HEK293 (cell line): ENCODE measurements around the gene MYLK3.

Experiments used
- CTCF ChIA-PET: fragments of 350-600 bp; formaldehyde crosslinking; extraction: SDS; loops from one replicate; lab custom pipeline; 2021; ENCODE audit warnings: antibody characterized with exemption; lab: Yijun Ruan, JAX
- POLR2A ChIA-PET: fragments of 300-600 bp; formaldehyde crosslinking; extraction: SDS; loops from one replicate; lab custom pipeline; 2020; ENCODE audit warnings: antibody characterized with exemption, inconsistent platforms; lab: Yijun Ruan, JAX
- H3K27ac ChIP-seq: fragments of 200-500 bp; sonication (Bioruptor generic); 2 replicates; pipeline ENCODE4 v1.5.1; 2014; ENCODE audit warnings: low read depth, low read length, control low read depth, inconsistent platforms; ENCODE audit errors: extremely low read depth
- H3K36me3 ChIP-seq, 2 experiments: fragments of 200-500 bp in 1 of 2; sonication (Bioruptor generic) in 1 of 2; 1 replicate in 1 of 2; 2 replicates in 1 of 2; pipeline ENCODE4 v1.5.1; 2014 to 2017; ENCODE audit warnings: inconsistent platforms in 2 of 2, low read length in 2 of 2; ENCODE audit not compliant: control insufficient read depth in 2 of 2, insufficient read depth in 1 of 2
- H3K4me1 ChIP-seq: fragments of 200-500 bp; sonication (Bioruptor generic); 2 replicates; pipeline ENCODE4 v1.5.1; 2014; ENCODE audit warnings: mild to moderate bottlenecking, low read length, inconsistent platforms; ENCODE audit not compliant: control insufficient read depth, insufficient read depth
- H3K4me3 ChIP-seq: 2 replicates; pipeline ENCODE4 v1.5.1; 2011; ENCODE audit warnings: low read depth, mild to moderate bottlenecking, control low read depth, low read length, moderate library complexity
- H3K9me3 ChIP-seq: fragments of 200-500 bp; sonication (Bioruptor generic); 2 replicates; pipeline ENCODE4 v1.5.1; 2014; ENCODE audit warnings: low read depth, low read length, inconsistent platforms; ENCODE audit not compliant: control insufficient read depth, insufficient read depth
- GFI1B ChIP-seq: fragments of 450-650 bp; formaldehyde crosslinking; IDR thresholded peaks from 2 replicates; pipeline ENCODE4 v1.5.1; 2016; ENCODE audit warnings: missing biosample characterization, missing genetic modification characterization
- KLF7 ChIP-seq: fragments of 450-650 bp; formaldehyde crosslinking; IDR thresholded peaks from 2 replicates; pipeline ENCODE4 v1.5.1; 2016; ENCODE audit warnings: missing biosample characterization, missing genetic modification characterization, borderline replicate concordance
- PRDM1 ChIP-seq: fragments of 450-650 bp; formaldehyde crosslinking; IDR thresholded peaks from 2 replicates; pipeline ENCODE4; 2016; ENCODE audit warnings: missing biosample characterization, missing genetic modification characterization
- PRDM4 ChIP-seq: fragments of 450-650 bp; formaldehyde crosslinking; IDR thresholded peaks from 2 replicates; pipeline ENCODE4 v1.5.1; 2017; ENCODE audit warnings: missing biosample characterization, missing genetic modification characterization
- RBAK ChIP-seq: fragments of 450-650 bp; formaldehyde crosslinking; IDR thresholded peaks from 2 replicates; pipeline ENCODE4 v1.5.1; 2016; ENCODE audit warnings: missing biosample characterization, missing genetic modification characterization
- ZBTB11 ChIP-seq: fragments of 450-650 bp; formaldehyde crosslinking; conservative IDR thresholded peaks from 2 replicates; pipeline ENCODE4 v1.5.1; 2016; ENCODE audit warnings: low read depth, missing biosample characterization, missing genetic modification characterization
- ZBTB26 ChIP-seq: fragments of 450-650 bp; formaldehyde crosslinking; optimal IDR thresholded peaks from 2 replicates; pipeline ENCODE3; 2016; ENCODE audit warnings: missing biosample characterization, mild to moderate bottlenecking, missing genetic modification characterization
- ZEB2 ChIP-seq: fragments of 450-650 bp; formaldehyde crosslinking; IDR thresholded peaks from 2 replicates; pipeline ENCODE4 v1.5.1; 2016; ENCODE audit warnings: missing biosample characterization, missing genetic modification characterization
- ZFP3 ChIP-seq: fragments of 450-650 bp; formaldehyde crosslinking; IDR thresholded peaks from 2 replicates; pipeline ENCODE4 v1.5.1; 2016; ENCODE audit warnings: low read depth, missing biosample characterization, missing genetic modification characterization
- ZFP41 ChIP-seq: fragments of 450-650 bp; formaldehyde crosslinking; IDR thresholded peaks from 2 replicates; pipeline ENCODE4 v1.5.1; 2016; ENCODE audit warnings: missing biosample characterization, missing genetic modification characterization, borderline replicate concordance
- ZNF175 ChIP-seq: fragments of 450-650 bp; formaldehyde crosslinking; IDR thresholded peaks from 2 replicates; pipeline ENCODE4 v1.5.1; 2016; ENCODE audit warnings: missing biosample characterization, missing genetic modification characterization
- ZNF266 ChIP-seq: fragments of 450-650 bp; formaldehyde crosslinking; IDR thresholded peaks from 2 replicates; pipeline ENCODE4 v1.5.1; 2016; ENCODE audit warnings: missing biosample characterization, missing genetic modification characterization, low read depth
- ZNF302 ChIP-seq: fragments of 450-650 bp; formaldehyde crosslinking; IDR thresholded peaks from 2 replicates; pipeline ENCODE4 v1.5.1; 2016; ENCODE audit warnings: missing biosample characterization, missing genetic modification characterization, low read depth
- ZNF341 ChIP-seq: fragments of 450-650 bp; formaldehyde crosslinking; IDR thresholded peaks from 2 replicates; pipeline ENCODE4; 2016; ENCODE audit warnings: low read depth, missing biosample characterization, missing genetic modification characterization
- ZNF350 ChIP-seq: fragments of 450-650 bp; formaldehyde crosslinking; IDR thresholded peaks from 2 replicates; pipeline ENCODE4 v1.5.0; 2017; ENCODE audit warnings: missing biosample characterization, mild to moderate bottlenecking, missing genetic modification characterization
- ZNF530 ChIP-seq: fragments of 450-650 bp; formaldehyde crosslinking; IDR thresholded peaks from 2 replicates; pipeline ENCODE4 v1.5.1; 2016; ENCODE audit warnings: low read depth, missing biosample characterization, missing genetic modification characterization
- ZNF558 ChIP-seq: fragments of 450-650 bp; formaldehyde crosslinking; IDR thresholded peaks from 2 replicates; pipeline ENCODE4 v1.5.1; 2016; ENCODE audit warnings: missing biosample characterization, missing genetic modification characterization
- ZNF561 ChIP-seq: fragments of 450-650 bp; IDR thresholded peaks from 2 replicates; pipeline ENCODE4 v1.5.1; 2018; ENCODE audit warnings: missing biosample characterization, missing genetic modification characterization, borderline replicate concordance
- ZNF621 ChIP-seq: fragments of 450-650 bp; formaldehyde crosslinking; IDR thresholded peaks from 2 replicates; pipeline ENCODE4 v1.5.1; 2017; ENCODE audit warnings: missing biosample characterization, missing genetic modification characterization
- ZNF654 ChIP-seq: fragments of 450-650 bp; formaldehyde crosslinking; IDR thresholded peaks from 2 replicates; pipeline ENCODE4 v1.5.1; 2016; ENCODE audit warnings: low read depth, missing biosample characterization, missing genetic modification characterization
- ZNF660 ChIP-seq: fragments of 450-650 bp; IDR thresholded peaks from 2 replicates; pipeline ENCODE4 v1.5.1; 2018; ENCODE audit warnings: missing biosample characterization, mild to moderate bottlenecking, missing genetic modification characterization
- ZNF701 ChIP-seq: fragments of 450-650 bp; formaldehyde crosslinking; IDR thresholded peaks from 2 replicates; pipeline ENCODE4 v1.5.1; 2016; ENCODE audit warnings: missing biosample characterization, missing genetic modification characterization
- ZNF777 ChIP-seq: fragments of 450-650 bp; formaldehyde crosslinking; IDR thresholded peaks from 2 replicates; pipeline ENCODE4 v1.5.1; 2017; ENCODE audit warnings: missing biosample characterization, missing genetic modification characterization, borderline replicate concordance
- ZSCAN5A ChIP-seq: fragments of 450-650 bp; formaldehyde crosslinking; IDR thresholded peaks from 2 replicates; pipeline ENCODE4 v1.5.1; 2016; ENCODE audit warnings: missing biosample characterization, missing genetic modification characterization

The MYLK3 gene

GRCh38 chr16:46689365-46690280 is 58.5 kb downstream of the MYLK3 start, which contains the start of gene ORC6 (continued):
- no peak for TF ChIP-seq ZNF266 (tag by site-specific recombination)
- TF ChIP-seq ZSCAN5A (tag by site-specific recombination) = no peak
- peak; percentile 19; the same call in 1 of the 2 replicates for TF ChIP-seq ZNF654 (tag by site-specific recombination)
- peak; percentile 82 for TF ChIP-seq ZBTB26
- no peak for TF ChIP-seq PRDM4 (tag by site-specific recombination)
- TF ChIP-seq ZNF530 (tag by site-specific recombination) = no peak
- no peak for TF ChIP-seq ZNF777 (tag by site-specific recombination)
- TF ChIP-seq ZFP41 (tag by site-specific recombination) = no peak
- TF ChIP-seq ZNF558 (tag by site-specific recombination) = no peak
- no peak for TF ChIP-seq GFI1B (tag by site-specific recombination)
- no peak for TF ChIP-seq ZNF175 (tag by site-specific recombination)
- TF ChIP-seq ZNF350 (tag by site-specific recombination) = no peak
- TF ChIP-seq ZNF302 (tag by site-specific recombination) = no peak
- TF ChIP-seq KLF7 (tag by site-specific recombination) = no peak
- TF ChIP-seq PRDM1 (tag by site-specific recombination) = 0 out of 2 replicates have a peak, but pooled peaks have one; percentile 42

- Histone ChIP-seq H3K36me3 (peaks cover 11 to 31% of the 10 kb centered on the region in 2 experiments), H3K4me1 (peaks cover 6% of the 10 kb centered on the region), H3K27ac (peak within 1 kb of the TSS; percentile 81), H3K9me3 (no peaks in the 10 kb centered on the region), H3K4me3 (peak within 1 kb of the TSS; percentile 95)
- ChIA-PET CTCF (interaction anchor here (3.7 kb wide), 1 partner anchor 15 kb away, joined by 21 read pairs; no protein-coding TSS in a partner anchor), POLR2A (interaction anchor here (0.5 to 1.7 kb wide), 8 partner anchors 11 to 142 kb away, joined by 3 to 5 read pairs (median 4); partner anchors contain the start of gene C16orf87)
- TF ChIP-seq ZNF701 (tag by site-specific recombination) (no peak), ZNF621 (no peak), ZNF660 (peak; percentile 46; the same call in 1 of the 2 replicates), RBAK (tag by site-specific recombination) (no peak), ZNF561 (peak; percentile 76; the same call in 1 of the 2 replicates), ZNF341 (tag by site-specific recombination) (peak; percentile 84), ZEB2 (tag by site-specific recombination) (no peak), ZBTB11 (no peak), ZFP3 (no peak)
Measured at GRCh38 chr16:46688654-46689364, 59.3 kb downstream of the MYLK3 start, which contains the start of gene VPS35. Gene VPS35 (minus strand): TSS chr16:46689178. CDS start chr16:46689133, 45 bp downstream.
